GM12873 (cell line): ENCODE results near the gene MRPL10.

Experiments
- TF ChIP-seq, protein P1 (sequence below): IDR thresholded peaks from 2 replicates; pipeline ENCODE4 v1.5.1; 2012; ENCODE audit warnings: low read depth, mild to moderate bottlenecking, moderate library complexity, low read length, control low read depth; ENCODE audit not compliant: insufficient read depth; ENCODE audit errors: missing control alignments

Gene MRPL10

DNA sequence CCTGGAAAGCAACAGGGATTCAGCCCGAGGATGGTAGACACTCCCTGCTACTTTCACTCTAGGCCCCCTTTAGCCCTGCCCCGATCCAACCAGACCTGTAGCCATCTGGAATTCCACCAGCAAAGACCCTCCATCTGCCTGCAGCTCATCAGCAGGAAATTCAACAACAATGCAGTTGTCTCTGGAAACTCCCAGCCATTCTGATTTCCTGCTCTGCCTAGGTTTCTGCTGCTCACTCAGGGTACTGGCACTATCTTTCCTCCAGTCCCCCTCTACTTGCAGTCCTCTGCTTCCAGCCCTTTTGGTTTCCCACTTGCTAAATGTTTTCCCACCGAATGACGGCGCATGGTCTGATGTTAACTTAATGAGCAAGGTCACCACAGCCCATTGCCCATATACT, 22.3 kb upstream of the MRPL10 start:
- TF ChIP-seq, protein P1, sequence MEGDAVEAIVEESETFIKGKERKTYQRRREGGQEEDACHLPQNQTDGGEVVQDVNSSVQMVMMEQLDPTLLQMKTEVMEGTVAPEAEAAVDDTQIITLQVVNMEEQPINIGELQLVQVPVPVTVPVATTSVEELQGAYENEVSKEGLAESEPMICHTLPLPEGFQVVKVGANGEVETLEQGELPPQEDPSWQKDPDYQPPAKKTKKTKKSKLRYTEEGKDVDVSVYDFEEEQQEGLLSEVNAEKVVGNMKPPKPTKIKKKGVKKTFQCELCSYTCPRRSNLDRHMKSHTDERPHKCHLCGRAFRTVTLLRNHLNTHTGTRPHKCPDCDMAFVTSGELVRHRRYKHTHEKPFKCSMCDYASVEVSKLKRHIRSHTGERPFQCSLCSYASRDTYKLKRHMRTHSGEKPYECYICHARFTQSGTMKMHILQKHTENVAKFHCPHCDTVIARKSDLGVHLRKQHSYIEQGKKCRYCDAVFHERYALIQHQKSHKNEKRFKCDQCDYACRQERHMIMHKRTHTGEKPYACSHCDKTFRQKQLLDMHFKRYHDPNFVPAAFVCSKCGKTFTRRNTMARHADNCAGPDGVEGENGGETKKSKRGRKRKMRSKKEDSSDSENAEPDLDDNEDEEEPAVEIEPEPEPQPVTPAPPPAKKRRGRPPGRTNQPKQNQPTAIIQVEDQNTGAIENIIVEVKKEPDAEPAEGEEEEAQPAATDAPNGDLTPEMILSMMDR, result no peak

DNA sequence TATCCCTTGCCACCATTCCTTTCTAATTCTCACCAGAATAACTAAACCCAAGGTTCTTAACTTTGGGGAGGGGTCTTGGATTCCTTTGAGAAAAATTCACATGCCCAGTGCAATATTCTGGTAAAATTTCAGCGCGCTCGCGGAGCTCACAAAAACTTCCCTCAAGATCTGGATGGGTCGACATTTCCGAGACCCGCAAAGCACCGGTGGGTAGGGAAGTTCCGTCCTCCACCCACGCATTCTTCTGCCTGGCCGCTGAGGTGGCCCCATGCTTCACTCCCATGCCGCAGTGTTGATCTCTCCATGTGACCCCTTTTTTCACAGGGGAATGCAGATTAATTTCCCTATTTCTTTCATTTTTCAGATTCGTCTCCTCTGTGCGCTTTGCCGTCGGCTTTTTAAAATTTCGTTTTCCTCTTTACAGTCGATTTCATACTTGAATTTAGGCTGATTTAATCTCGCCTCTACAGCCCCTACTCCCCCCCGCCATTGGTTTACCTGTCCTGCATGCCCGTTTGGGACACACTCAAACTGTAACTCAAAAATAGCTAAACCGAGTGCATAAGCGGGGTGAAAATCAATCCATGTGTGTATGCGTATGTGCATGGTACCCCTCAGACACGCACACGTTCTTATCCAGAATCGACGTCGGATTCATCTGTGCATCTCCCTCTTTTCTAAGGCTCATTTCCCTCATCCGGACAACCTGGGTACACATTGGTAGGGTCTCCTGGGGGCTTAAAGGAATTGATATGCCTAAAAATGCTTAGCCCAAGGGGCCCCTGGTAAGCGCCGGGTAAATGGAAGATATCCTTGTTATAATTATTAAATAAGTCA, 21.0 kb upstream of the MRPL10 start:
- TF ChIP-seq, protein P1, result no peak

DNA sequence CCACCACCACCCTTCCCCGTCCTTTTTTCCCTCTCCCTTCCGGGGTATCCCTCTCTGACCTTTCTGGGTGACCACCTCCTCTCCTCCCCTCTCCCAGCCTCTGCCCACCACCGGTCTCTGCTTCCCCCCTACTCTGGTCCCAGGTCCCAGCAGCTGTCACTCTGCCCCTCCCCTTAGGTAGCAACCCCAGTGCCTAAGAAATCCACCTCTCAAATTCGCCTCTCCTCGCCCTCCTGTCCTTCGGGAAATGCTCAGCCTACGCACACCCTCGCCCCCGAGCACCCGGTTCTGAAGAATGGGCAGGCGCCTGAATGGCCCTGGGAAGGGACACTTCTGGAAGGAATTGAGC, 20.4 kb upstream of the MRPL10 start:
- TF ChIP-seq, protein P1, result no peak

DNA sequence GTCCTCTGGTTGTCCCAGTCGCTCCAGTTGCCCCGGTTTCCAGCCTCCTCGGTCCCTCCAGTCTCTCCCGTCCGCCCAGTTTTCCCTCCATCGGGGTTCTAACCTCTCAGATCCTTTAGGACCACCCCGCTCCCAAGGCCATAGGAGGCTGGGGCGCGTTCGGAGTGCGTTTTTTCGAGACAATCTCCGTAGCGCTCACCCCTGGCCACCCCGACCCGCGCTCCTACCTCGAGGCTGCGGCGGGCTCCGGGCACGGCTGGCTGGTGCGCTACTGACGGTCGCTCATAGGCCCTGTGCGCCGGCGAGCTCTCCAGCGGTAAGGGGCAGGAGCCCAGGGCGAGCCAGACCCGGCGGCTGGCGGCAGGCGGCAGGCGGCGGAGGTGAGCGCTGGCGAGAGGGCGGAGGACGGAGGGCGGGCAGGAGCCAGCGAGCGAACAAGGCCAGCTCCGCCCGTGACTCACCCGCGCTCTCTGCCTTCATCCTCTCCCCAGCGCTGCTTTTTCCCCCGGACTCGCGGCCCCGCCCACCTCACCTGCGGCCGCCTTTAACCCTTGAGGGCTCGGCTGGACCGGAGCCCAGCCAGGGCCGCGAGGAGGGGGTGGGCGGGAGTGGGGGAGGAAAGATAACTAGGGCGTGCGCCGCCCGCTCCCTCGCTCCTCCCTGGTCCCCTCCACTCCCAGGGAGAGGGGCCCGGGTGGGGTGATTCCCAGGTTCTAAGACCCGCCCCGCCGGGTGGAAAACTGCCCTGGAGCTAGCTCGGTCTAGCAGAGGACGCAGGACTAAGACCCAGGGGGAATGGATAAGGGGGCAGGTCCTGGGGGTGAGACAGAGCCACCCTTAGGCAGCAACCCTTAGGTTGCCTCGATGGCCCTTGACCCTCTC, 19.6 kb upstream of the MRPL10 start, which contains the start of gene SP6:
TSS of gene SP6 (minus strand) at position 472 of the 882 bp plus-strand sequence. CDS start 2,734 bp downstream, outside the sequence.
- TF ChIP-seq, protein P1, result no peak

DNA sequence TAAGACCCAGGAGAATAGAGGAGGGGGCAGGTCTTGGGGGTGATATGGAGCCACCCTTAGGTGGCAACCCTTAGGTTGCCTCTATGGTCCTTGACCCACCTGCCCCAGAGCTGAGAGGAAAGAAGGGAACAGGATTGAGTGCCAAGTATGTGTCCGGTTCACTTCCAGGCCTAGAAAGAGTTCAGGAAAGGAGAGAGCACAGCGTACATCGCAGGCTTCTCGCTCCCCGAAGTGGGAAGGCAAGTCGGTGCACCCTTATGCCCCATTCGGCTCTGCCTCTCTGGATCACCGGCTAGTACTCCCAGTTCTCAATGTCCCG, 19.0 kb upstream of the MRPL10 start:
- TF ChIP-seq, protein P1, result no peak

DNA sequence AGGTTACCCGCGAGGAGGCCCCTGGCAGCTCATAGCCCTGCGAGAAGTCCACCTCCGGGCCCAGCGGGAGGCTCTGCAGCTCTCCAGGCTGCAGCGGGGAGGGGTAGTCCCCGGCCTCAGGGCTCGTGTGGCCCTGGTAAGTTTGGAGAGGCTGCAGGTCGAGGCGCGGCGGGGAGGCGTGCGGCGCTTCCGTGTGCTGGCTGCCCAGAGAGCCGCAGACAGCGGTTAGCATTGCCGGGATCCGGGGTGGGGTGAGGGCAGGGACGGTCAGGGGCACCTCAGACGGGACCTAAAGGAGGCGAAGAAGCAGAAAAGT, 16.8 kb upstream of the MRPL10 start:
- TF ChIP-seq, protein P1, result no peak
